ENCODE measurements around the gene MAEA. TPM values are rescaled to one million over a fixed set of nuclear protein-coding genes. Genes with fewer than 3 reads are reported as not detected.

Gene MAEA
- total and polyA plus RNA-seq, 2 of the 8 experiments (the other 6 are each of a cell fraction or from before 2014, with no cell fraction given) = 75.8 to 133 TPM

DNA sequence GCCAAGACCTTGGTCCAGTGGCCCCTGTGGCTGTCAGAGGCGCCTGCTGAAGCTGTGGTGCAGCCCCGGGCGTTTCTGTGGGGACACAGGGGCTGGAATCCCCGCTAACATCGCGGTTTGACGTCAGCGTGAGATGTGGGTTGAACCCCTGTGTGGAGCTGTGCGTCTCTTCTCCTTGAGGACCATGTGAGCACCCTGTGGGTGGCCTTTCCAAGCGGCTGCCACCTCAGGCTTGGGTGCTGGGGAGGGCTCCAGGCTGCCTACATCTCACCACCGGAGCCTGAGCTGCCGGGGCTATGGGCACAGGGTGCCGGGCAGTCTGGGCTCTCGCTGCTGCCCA lies 85.0 kb downstream of the MAEA start:
- WGBS, 2 experiments (ENCODE audit: extremely low coverage in 1 of 2, insufficient coverage in 1 of 2, insufficient read length in 1 of 2, insufficient replicate concordance in 2 of 2, low coverage in 1 of 2, low lambda C conversion rate in 2 of 2, missing lambda C conversion rate in 1 of 2) = 79% methylated on average over 9 of the region's 14 CpGs; no CpG with 5 or more reads in 1 of the 2 experiments
- H3K4ac ChIP-seq (replicated peaks; ENCODE audit: insufficient read length, low read depth, low read length) = no peak overlapping the region
- POLR2A ChIA-PET (ENCODE audit: partially characterized antibody) = no interaction called here
- FAIRE-seq (no peak), DNase-seq (ENCODE audit: low read depth in 1 of 2, low spot score in 2 of 2) (no peak)
- H3K18ac ChIP-seq (ENCODE audit: extremely low read depth, low read length) = no peak overlapping the region
- H3K23me2 ChIP-seq (ENCODE audit: low read depth, low read length) = no peaks in the 10 kb centered on the region
- no peak overlapping the region for H2BK5ac ChIP-seq (ENCODE audit: low read depth, low read length)
- no peak overlapping the region for H2BK15ac ChIP-seq (ENCODE audit: low read length)
- no peak overlapping the region for H3K9ac ChIP-seq (replicated peaks in 1 of 4; ENCODE audit: extremely low read depth in 1 of 4, low read depth in 3 of 4, low read length in 3 of 4)
- no peak overlapping the region for H3K4me2 ChIP-seq (ENCODE audit: insufficient read depth in 1 of 2, low read depth in 2 of 2, low read length in 2 of 2)
- H3K9me3 ChIP-seq (ENCODE audit: insufficient read depth in 2 of 2, low read depth in 1 of 2, low read length in 1 of 2) = no peaks in the 10 kb centered on the region
- no peak overlapping the region for H2BK12ac ChIP-seq (ENCODE audit: low read depth, low read length)
- H3K27ac ChIP-seq (ENCODE audit: low read depth, low read length) = no peak overlapping the region
- no peak overlapping the region for H4K91ac ChIP-seq (replicated peaks; ENCODE audit: insufficient read length, low read length)
- no peak overlapping the region for H3K23ac ChIP-seq (ENCODE audit: insufficient read length)
- H3K79me1 ChIP-seq (ENCODE audit: low read depth, low read length) = no peaks in the 10 kb centered on the region
- no peaks in the 10 kb centered on the region; a peak in 1 of 7 replicates for H3K4me1 ChIP-seq (replicated peaks in 1 of 4; ENCODE audit: control insufficient read depth in 3 of 4, insufficient read depth in 4 of 4, low read length in 3 of 4)
- H4K5ac ChIP-seq (ENCODE audit: insufficient read length, low read depth, low read length) = no peak overlapping the region
- no peaks in the 10 kb centered on the region for H3K27me3 ChIP-seq (replicated peaks in 1 of 4; ENCODE audit: control insufficient read depth in 3 of 4, extremely low read depth in 1 of 4, insufficient read depth in 3 of 4, low read length in 3 of 4)
- peaks cover 0 to 2% (median 0%) of the 10 kb centered on the region in 4 experiments; a peak in 1 of 8 replicates for H3K36me3 ChIP-seq (ENCODE audit: control insufficient read depth in 2 of 4, insufficient read depth in 4 of 4, low read length in 3 of 4)
- no peak overlapping the region for H2BK20ac ChIP-seq (ENCODE audit: low read length)
- H2AK5ac ChIP-seq (ENCODE audit: low read depth, low read length) = no peak overlapping the region
- H3K4me3 ChIP-seq (ENCODE audit: extremely low read depth in 1 of 4, insufficient read depth in 2 of 4, low read depth in 3 of 4, low read length in 4 of 4) = no peak overlapping the region
- H3K56ac ChIP-seq (replicated peaks; ENCODE audit: insufficient read length, low read depth, low read length) = no peak overlapping the region
- H2AFZ ChIP-seq (ENCODE audit: low read length) = no peak overlapping the region
- peaks cover 0 to 6% of the 10 kb centered on the region in 2 experiments for H4K20me1 ChIP-seq (replicated peaks in 1 of 2; ENCODE audit: control insufficient read depth in 1 of 2, insufficient read depth in 2 of 2, low read length in 2 of 2)
- no peaks in the 10 kb centered on the region for H3K79me2 ChIP-seq (ENCODE audit: control insufficient read depth in 1 of 2, insufficient read depth in 2 of 2, low read length in 2 of 2)
- H2BK120ac ChIP-seq (replicated peaks; ENCODE audit: low read depth, low read length) = no peak overlapping the region
- CTCF ChIA-PET (ENCODE audit: partially characterized antibody) = interaction anchor here (1.3 to 2.6 kb wide), 3 partner anchors 9 to 254 kb away, joined by 5 to 15 read pairs (median 7); no protein-coding TSS in a partner anchor
- H4K8ac ChIP-seq (ENCODE audit: extremely low read depth, insufficient read depth, low read length) = peak overlapping the region; percentile 68
- H3K14ac ChIP-seq (ENCODE audit: insufficient read length) = no peak overlapping the region
- no peak for TF ChIP-seq CBX5 (IDR thresholded peaks at IDR 0.05; ENCODE audit: low read depth, low read length)
- TF ChIP-seq SIN3A (conservative IDR thresholded peaks at IDR 0.05 in 1 of 2, IDR thresholded peaks at IDR 0.05 in 1 of 2; ENCODE audit: low read depth in 1 of 2, low read length in 2 of 2) = no peak
- TF ChIP-seq RAD21 (IDR thresholded peaks at IDR 0.05 in 1 of 2, conservative IDR thresholded peaks at IDR 0.05 in 1 of 2; ENCODE audit: low read depth in 2 of 2, low read length in 2 of 2) = no peak
- no peak for TF ChIP-seq ATF2 (IDR thresholded peaks at IDR 0.05; ENCODE audit: low read length)
- TF ChIP-seq E2F6 (IDR thresholded peaks at IDR 0.05) = no peak
- TF ChIP-seq HDAC6 (IDR thresholded peaks at IDR 0.05; ENCODE audit: low read depth, low read length) = no peak

Measured in H1 (cell line).